Adipocyte (in vitro differentiated cells): ENCODE data around the gene OTUD7B.

ENCODE experiments used
- DNase-seq: peaks from one replicate; pipeline ENCODE4 v3.0.0-alpha.2; 2015; ENCODE audit warnings: low read depth
- H3K27me3 ChIP-seq: replicated peaks from 2 replicates; pipeline ENCODE4 v1.7.0; 2013; ENCODE audit warnings: mild to moderate bottlenecking, low read length, moderate library complexity; ENCODE audit not compliant: control insufficient read depth, insufficient read depth
- H3K36me3 ChIP-seq: 2 replicates; pipeline ENCODE4 v1.7.0; 2013; ENCODE audit warnings: low read length, mild to moderate bottlenecking, moderate library complexity; ENCODE audit not compliant: control insufficient read depth, insufficient read depth, severe bottlenecking
- H3K4me1 ChIP-seq: 2 replicates; pipeline ENCODE4 v1.7.0; 2013; ENCODE audit warnings: mild to moderate bottlenecking, low read length, moderate library complexity; ENCODE audit not compliant: control insufficient read depth, insufficient read depth
- H3K4me3 ChIP-seq: 2 replicates; pipeline ENCODE4 v1.7.0; 2013; ENCODE audit warnings: mild to moderate bottlenecking, low read length, moderate library complexity
- H3K9ac ChIP-seq: 2 replicates; pipeline ENCODE4 v1.7.0; 2013; ENCODE audit warnings: mild to moderate bottlenecking, low read length, moderate library complexity
- H3K9me3 ChIP-seq: 2 replicates; pipeline ENCODE4 v1.7.0; 2013; ENCODE audit warnings: mild to moderate bottlenecking, low read length, moderate library complexity; ENCODE audit not compliant: control insufficient read depth

The OTUD7B gene

DNA sequence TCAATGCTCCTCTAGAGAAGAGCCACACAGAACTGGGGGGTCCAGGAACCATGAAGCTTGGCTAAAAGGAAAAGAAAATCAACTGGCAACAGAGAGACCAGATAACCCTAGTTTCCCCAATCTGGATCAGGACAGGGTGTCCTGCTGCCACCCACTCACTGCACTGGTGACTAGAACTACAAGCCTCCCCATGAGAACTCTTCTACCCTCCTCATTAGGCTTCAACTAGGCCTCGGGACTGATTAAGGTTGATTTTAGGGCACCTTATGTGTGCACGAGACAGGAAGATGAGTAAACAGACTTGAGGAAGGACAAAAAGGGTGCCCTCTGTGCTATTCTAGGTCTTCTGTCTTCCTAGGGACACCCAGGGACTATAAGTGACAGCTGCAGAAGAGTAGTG is 80.7 kb downstream of the OTUD7B start:
- DNase-seq, result no peak
- Histone ChIP-seq H3K36me3 (peaks cover 19% of the 10 kb centered on the region), H3K9ac (no peak overlapping the region), H3K27me3 (no peaks in the 10 kb centered on the region), H3K9me3 (no peaks in the 10 kb centered on the region), H3K4me1 (peaks cover 27% of the 10 kb centered on the region), H3K4me3 (no peak overlapping the region)

DNA sequence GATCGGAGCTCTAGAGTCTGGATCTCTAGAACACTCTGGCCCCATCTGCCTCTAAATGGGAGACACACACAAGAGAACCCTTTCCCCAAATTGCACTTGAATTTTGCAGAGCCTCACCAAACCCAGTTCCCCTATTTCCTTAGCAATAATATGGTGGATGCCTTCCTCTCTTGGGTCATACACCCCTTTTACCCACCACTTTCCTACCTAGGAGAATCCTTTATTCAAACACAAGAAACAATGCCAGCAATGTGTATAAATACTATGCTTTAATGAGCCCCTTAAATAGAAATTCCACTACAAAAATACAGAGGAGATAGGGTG is 82.2 kb downstream of the OTUD7B start:
- Histone ChIP-seq H3K4me1 (peaks cover 32% of the 10 kb centered on the region), H3K9ac (peak overlapping the region; percentile 97), H3K4me3 (peak overlapping the region; percentile 95), H3K27me3 (no peaks in the 10 kb centered on the region), H3K9me3 (no peaks in the 10 kb centered on the region), H3K36me3 (peaks cover 34% of the 10 kb centered on the region)
- no peak for DNase-seq

DNA sequence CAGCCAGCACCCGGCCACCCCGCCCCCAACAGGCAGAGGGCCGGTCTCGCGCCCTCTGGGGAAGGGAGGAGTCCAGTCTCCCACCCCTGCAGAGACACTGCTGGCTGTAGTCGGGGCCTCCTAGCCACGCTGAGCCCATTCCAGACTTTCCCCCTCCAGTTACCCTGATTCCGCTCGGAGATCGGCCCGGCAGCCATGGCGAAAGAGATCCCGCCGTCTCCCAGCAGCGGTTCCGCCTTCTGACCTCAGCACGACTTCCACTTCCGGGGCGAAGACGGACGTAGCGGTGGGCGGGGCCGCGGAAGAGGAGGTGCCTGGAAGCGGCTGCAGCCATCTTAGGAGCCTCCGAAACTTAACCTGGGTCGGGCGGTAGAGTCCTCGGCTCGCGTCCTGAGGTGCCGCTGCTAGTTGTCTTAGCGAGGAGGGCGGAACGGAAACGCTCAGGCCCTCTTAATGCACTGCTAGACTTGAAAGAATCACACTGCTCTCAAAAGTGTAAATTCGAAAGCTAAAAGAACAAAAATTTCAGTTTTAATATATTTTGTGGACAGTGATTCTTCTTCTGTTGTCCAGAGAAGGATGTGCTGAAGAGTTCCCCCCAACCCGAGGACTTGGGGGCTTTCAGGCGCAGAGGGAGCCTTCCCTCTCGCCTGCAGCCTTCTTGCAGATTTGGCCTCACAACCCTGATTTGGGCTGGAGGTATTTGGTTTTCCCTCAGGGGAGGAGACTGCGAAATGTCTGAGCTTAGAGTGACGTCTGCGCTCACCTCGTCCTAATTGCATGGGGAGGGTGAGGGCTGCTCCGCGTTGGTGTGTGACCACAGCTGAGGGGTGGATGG is 82.7 kb downstream of the OTUD7B start, which contains the start of gene SF3B4:
Gene SF3B4 (minus strand): TSS at position 241 of the 838 bp plus-strand sequence. CDS start 44 bp downstream, at position 197.
- Histone ChIP-seq H3K36me3 (peaks cover 40% of the 10 kb centered on the region), H3K9ac (peak within 1 kb of the TSS; percentile 97), H3K27me3 (no peaks in the 10 kb centered on the region), H3K4me3 (peak within 1 kb of the TSS; percentile 95), H3K4me1 (peaks cover 32% of the 10 kb centered on the region), H3K9me3 (no peaks in the 10 kb centered on the region)
- DNase-seq, result peak; percentile 98

DNA sequence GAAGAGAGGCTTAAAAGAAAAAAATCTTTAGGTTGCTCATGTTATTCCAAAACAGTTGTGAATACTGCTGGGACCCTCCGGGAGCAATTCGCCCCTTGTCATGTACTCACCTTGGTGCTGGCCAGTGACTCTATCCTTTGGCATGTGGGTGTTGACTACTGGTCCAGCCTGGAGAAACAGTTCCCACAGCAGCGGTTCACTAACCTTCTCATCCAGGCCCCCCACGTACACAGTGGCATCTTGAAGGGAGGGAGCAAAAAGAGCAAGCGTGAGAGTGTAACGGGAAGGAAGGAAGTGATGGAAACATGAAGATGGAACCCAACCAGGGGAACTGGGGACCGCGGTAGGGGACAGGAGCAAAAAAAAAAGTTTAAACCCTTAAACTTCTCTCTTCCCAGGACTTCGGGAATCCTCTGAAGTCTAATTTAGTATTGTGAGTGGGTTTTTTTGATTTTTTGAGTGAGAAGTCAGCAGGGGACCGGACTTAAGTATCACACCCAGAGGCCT is 83.4 kb downstream of the OTUD7B start:
- peaks cover 32% of the 10 kb centered on the region for H3K4me1 ChIP-seq
- no peaks in the 10 kb centered on the region for H3K27me3 ChIP-seq
- H3K36me3 ChIP-seq, result peaks cover 45% of the 10 kb centered on the region
- H3K4me3 ChIP-seq, result peak overlapping the region; percentile 95
- peak; percentile 28 for DNase-seq
- peak overlapping the region; percentile 97 for H3K9ac ChIP-seq
- H3K9me3 ChIP-seq, result no peaks in the 10 kb centered on the region

DNA sequence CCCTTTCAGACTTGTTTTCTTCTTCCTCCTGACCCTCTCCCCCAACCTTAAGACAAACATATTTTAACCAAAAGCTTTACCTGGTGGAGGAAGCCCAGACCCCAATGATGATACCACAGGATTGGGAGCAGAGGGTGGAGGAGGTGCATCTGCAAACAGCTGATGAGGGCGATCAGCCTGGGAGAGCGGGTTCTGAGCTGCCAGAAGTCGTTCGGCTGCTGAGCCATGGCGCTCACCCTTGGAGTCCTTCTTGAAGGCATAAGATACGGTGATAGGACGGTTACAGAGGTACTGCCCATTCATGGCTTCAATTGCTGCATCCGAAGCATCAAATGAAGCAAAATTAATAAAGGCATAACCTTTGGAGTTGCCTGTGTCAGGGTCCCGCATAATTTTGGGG is 84.2 kb downstream of the OTUD7B start:
- peaks cover 32% of the 10 kb centered on the region for H3K4me1 ChIP-seq
- H3K9ac ChIP-seq, result peak overlapping the region; percentile 97
- H3K27me3 ChIP-seq, result no peaks in the 10 kb centered on the region
- H3K36me3 ChIP-seq, result peaks cover 45% of the 10 kb centered on the region
- peak overlapping the region; percentile 95 for H3K4me3 ChIP-seq
- DNase-seq, result no peak
- no peaks in the 10 kb centered on the region for H3K9me3 ChIP-seq

DNA sequence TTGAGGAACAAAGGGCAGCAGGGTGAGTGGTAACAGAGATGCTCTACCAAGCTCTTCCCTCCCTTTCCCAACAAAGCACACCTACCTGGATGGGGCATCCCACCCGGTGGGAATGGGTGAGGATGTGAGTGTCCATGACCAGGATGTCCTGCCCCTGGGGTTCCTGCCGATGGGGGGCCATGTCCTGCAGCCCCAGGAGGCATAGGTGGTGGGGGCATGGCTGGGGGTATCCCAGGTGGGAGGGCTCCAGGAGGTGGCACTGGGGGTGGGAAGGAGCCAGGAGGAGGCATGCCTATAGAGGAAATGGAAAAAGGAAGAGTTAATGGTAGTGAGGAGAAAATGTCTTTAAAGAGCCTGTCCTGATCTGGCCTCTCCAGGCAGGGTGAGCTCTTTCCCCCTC is 84.8 kb downstream of the OTUD7B start:
- no peaks in the 10 kb centered on the region for H3K9me3 ChIP-seq
- peak overlapping the region; percentile 37 for H3K9ac ChIP-seq
- H3K27me3 ChIP-seq, result no peaks in the 10 kb centered on the region
- peak overlapping the region; percentile 95 for H3K4me3 ChIP-seq
- H3K36me3 ChIP-seq, result peaks cover 45% of the 10 kb centered on the region
- H3K4me1 ChIP-seq, result peaks cover 32% of the 10 kb centered on the region
- no peak for DNase-seq

DNA sequence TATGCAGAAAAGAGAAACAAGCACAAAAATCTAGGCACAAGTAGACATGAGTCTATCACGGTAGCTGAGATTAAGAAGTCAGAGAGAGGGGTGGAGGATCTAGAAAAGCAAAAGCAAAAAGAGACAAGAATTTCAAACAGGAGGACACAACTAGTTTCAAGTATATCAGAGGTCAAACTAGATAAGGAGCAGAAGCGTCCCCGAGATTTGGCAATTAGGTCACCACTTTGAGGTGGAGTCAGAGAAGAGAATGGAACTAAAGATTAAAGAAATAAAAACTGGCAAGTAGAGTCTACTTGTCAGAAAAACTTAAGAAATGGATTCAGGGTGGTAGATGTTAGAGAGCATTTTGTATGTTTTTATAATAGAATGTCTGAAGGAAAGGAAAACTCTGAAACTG is 85.2 kb downstream of the OTUD7B start:
- H3K4me3 ChIP-seq, result peak overlapping the region; percentile 95
- H3K9ac ChIP-seq, result peak overlapping the region; percentile 37
- H3K9me3 ChIP-seq, result no peaks in the 10 kb centered on the region
- H3K27me3 ChIP-seq, result no peaks in the 10 kb centered on the region
- DNase-seq, result no peak
- peaks cover 32% of the 10 kb centered on the region for H3K4me1 ChIP-seq
- H3K36me3 ChIP-seq, result peaks cover 45% of the 10 kb centered on the region

DNA sequence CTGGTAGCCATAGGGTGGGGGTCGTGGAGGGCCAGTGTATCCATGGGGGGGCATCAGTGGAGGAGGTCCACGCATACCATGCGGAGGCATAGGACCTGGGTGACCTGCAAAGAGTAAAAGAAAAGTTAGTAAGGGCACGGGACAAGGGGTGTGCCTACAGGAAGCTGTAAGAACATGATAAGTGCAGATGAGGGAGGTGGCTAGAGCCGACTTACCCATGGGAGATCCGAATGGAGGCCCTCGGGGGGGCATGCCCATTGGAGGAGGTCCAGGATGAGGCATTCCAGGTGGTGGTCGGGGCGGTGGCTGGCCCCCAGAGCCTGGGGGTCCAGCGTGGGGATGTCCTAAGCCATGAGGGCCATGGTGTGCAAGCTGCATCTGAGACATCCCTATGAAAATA is 86.9 kb downstream of the OTUD7B start:
- no peak overlapping the region for H3K9ac ChIP-seq
- no peaks in the 10 kb centered on the region for H3K9me3 ChIP-seq
- H3K27me3 ChIP-seq, result peaks cover under 1% of the 10 kb centered on the region
- H3K4me3 ChIP-seq, result no peak overlapping the region
- peaks cover 45% of the 10 kb centered on the region for H3K36me3 ChIP-seq
- peaks cover 31% of the 10 kb centered on the region for H3K4me1 ChIP-seq
- DNase-seq, result no peak

DNA sequence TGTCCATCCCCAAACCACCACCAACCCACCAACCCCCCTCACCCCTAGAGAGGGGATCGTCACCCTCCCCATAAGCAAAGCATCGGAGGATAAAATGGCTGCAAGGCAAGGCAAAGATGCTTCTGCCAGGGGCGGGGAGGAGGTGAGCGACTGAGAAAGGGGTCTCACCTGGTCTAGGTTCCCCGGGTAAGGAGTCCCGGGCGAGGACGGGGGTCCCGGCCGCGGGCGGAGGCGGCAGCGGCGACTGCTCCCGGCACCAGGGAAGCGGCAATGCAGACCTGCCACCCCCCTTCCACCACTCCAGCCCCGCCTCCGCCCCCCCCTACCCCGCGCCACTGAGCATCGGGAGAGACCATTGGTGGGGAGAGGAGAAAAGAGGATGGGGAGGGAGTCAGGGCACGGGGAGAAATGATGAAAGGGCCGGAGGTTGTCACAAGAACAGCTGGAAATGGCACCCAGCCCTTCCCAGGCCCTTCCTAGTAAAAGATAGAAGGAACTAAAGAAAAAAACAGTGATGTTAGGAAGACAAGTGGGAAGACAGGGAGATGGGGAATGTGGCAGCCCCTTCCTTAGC is 92.9 kb downstream of the OTUD7B start, which contains the start of gene SV2A:
Gene SV2A (minus strand): TSS at position 274 of the 574 bp plus-strand sequence. CDS start 4,004 bp downstream, outside the sequence.
- peak within 1 kb of the TSS; percentile 78 for H3K9ac ChIP-seq
- peak within 1 kb of the TSS; percentile 79 for H3K4me3 ChIP-seq

DNA sequence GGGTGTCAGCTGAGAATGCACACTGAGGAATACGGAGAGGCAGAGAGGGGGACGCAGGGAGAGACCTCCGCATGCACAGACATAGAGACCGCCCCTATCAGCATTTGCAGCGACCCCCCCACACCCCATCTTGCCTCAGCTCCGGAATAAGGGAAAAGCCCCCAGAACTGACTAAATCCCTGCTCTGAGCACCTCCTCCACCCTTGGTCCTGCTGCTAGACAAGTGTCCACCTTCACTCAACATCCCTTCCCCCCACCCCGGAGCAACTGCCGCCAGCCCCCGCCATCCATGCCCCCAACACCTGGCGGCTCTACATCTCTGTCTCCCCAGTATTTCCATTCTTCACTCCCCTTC is 93.7 kb downstream of the OTUD7B start:
- Histone ChIP-seq H3K27me3 (peaks cover 6% of the 10 kb centered on the region), H3K4me3 (peak overlapping the region; percentile 79), H3K36me3 (peaks cover 10% of the 10 kb centered on the region), H3K9me3 (no peaks in the 10 kb centered on the region), H3K9ac (peak overlapping the region; percentile 78), H3K4me1 (no peaks in the 10 kb centered on the region)
- DNase-seq, result no peak

More for the DNA sequence above, 92.9 kb downstream of the OTUD7B start, which contains the start of gene SV2A:
- peak; percentile 80 for DNase-seq
- Histone ChIP-seq H3K4me1 (no peaks in the 10 kb centered on the region), H3K27me3 (peaks cover 6% of the 10 kb centered on the region), H3K36me3 (peaks cover 14% of the 10 kb centered on the region), H3K9me3 (no peaks in the 10 kb centered on the region)

DNA sequence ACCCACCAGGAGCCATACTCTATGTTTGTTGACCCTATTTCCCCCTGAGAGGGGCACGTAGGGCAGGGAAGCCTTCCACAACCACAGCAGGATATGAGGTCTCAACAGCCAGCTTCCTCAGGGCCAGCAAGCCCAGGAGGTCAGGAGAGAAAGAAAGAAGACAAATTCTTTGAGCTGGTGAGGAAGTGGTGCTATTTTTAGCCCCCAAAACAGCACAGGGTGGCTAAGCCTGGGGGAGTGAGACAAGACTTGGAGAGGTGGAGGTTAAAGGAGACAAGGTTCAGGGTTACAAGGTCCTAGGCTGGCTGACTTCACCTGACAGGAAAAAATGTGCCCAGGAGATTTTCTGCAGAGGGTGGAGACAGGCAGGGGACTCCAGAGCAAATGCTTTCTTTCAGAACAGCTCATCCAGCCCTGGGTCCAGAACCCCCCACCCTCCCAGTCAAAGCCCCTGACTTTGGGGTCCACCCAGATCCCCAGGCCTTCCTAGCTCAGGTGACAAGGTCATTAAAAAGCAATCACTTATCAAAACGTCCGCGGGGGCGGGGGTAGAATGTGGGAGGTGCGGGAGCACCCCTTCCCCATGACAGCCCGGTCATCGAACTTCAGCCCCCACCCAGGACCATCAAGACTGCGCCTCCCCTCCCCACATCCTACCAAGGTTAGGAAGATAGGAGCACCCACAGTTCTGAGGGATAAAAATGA is 94.2 kb downstream of the OTUD7B start:
- H3K9ac ChIP-seq, result peak overlapping the region; percentile 78
- H3K4me1 ChIP-seq, result no peaks in the 10 kb centered on the region
- H3K4me3 ChIP-seq, result peak overlapping the region; percentile 79
- peaks cover 13% of the 10 kb centered on the region for H3K36me3 ChIP-seq
- peaks cover 6% of the 10 kb centered on the region for H3K27me3 ChIP-seq
- no peaks in the 10 kb centered on the region for H3K9me3 ChIP-seq
- DNase-seq, result no peak
